HepG2 (cell line): Measurements from ENCODE around the gene COQ7. TPM values are rescaled to one million over a fixed set of nuclear protein-coding genes. Genes with fewer than 3 reads are reported as not detected.

Experiments used
- CHD4 ChIP-seq: fragments of 200-600 bp; sonication (generic); IDR thresholded peaks from 2 replicates; pipeline ENCODE4 v1.7.0; 2017; ENCODE audit warnings: mild to moderate bottlenecking, low read length, borderline replicate concordance
- ISX ChIP-seq: sonication (generic); formaldehyde crosslinking; conservative IDR thresholded peaks from 2 replicates; pipeline ENCODE4 v1.5.0; 2020; ENCODE audit warnings: missing genetic modification reagents
- JARID2 ChIP-seq: sonication (generic); formaldehyde crosslinking; IDR thresholded peaks from 2 replicates; pipeline ENCODE4 v1.8.1; 2023; ENCODE audit warnings: missing genetic modification reagents, inconsistent platforms; ENCODE audit not compliant: insufficient replicate concordance
- KIAA2018 ChIP-seq: sonication (generic); formaldehyde crosslinking; IDR thresholded peaks from 2 replicates; pipeline ENCODE4 v1.5.0; 2020; ENCODE audit warnings: mild to moderate bottlenecking, missing genetic modification reagents, borderline replicate concordance
- KLF9 ChIP-seq: IDR thresholded peaks from 2 replicates; pipeline ENCODE4 v1.6.1; 2016; ENCODE audit warnings: low read depth
- MTF1 ChIP-seq: sonication (generic); formaldehyde crosslinking; IDR thresholded peaks from 2 replicates; pipeline ENCODE4 v1.5.0; 2020; ENCODE audit warnings: missing genetic modification reagents
- RCOR2 ChIP-seq: IDR thresholded peaks from 2 replicates; pipeline ENCODE4 v1.6.1; 2016; ENCODE audit warnings: missing biosample characterization, missing genetic modification reagents
- SALL1 ChIP-seq: sonication (generic); formaldehyde crosslinking; IDR thresholded peaks from 2 replicates; pipeline ENCODE4 v1.8.0; 2022; ENCODE audit warnings: mild to moderate bottlenecking, missing genetic modification reagents
- SMAD9 ChIP-seq: sonication (generic); formaldehyde crosslinking; IDR thresholded peaks from 2 replicates; pipeline ENCODE4 v1.5.1; 2020; ENCODE audit warnings: mild to moderate bottlenecking, missing genetic modification reagents
- TBL1XR1 ChIP-seq: fragments of 150-350 bp; IDR thresholded peaks from 2 replicates; pipeline ENCODE4 v1.6.1; 2014; ENCODE audit warnings: borderline replicate concordance, low read length; ENCODE audit not compliant: partially characterized antibody
- WIZ ChIP-seq: sonication (generic); formaldehyde crosslinking; IDR thresholded peaks from 2 replicates; pipeline ENCODE4 v1.5.1; 2020; ENCODE audit warnings: mild to moderate bottlenecking, missing genetic modification reagents
- YEATS2 ChIP-seq: sonication (generic); formaldehyde crosslinking; IDR thresholded peaks from 2 replicates; pipeline ENCODE4 v1.4.0; 2020; ENCODE audit warnings: missing genetic modification reagents, borderline replicate concordance
- ZBTB1 ChIP-seq: sonication (generic); formaldehyde crosslinking; IDR thresholded peaks from 2 replicates; pipeline ENCODE4 v1.4.0; 2020; ENCODE audit warnings: missing genetic modification reagents, borderline replicate concordance
- ZBTB7A ChIP-seq: sonication (generic); formaldehyde crosslinking; IDR thresholded peaks from 2 replicates; pipeline ENCODE4 v1.8.0; 2022; ENCODE audit warnings: mild to moderate bottlenecking, missing genetic modification reagents
- ZFY ChIP-seq: sonication (generic); formaldehyde crosslinking; IDR thresholded peaks from 2 replicates; pipeline ENCODE4 v1.4.0; 2020; ENCODE audit warnings: missing genetic modification reagents
- ZNF20 ChIP-seq: sonication (generic); formaldehyde crosslinking; IDR thresholded peaks from 2 replicates; pipeline ENCODE4 v1.4.0; 2020; ENCODE audit warnings: mild to moderate bottlenecking, moderate library complexity, missing genetic modification reagents
- ZNF367 ChIP-seq: sonication (generic); formaldehyde crosslinking; IDR thresholded peaks from 2 replicates; pipeline ENCODE4 v1.4.0; 2020; ENCODE audit warnings: missing genetic modification reagents, borderline replicate concordance
- ZNF552 ChIP-seq: sonication (generic); formaldehyde crosslinking; IDR thresholded peaks from 2 replicates; pipeline ENCODE4 v1.9.0; 2022; ENCODE audit warnings: missing genetic modification reagents, mild to moderate bottlenecking, borderline replicate concordance
- ZNF704 ChIP-seq: sonication (generic); formaldehyde crosslinking; IDR thresholded peaks from 2 replicates; pipeline ENCODE4 v1.8.1; 2023; ENCODE audit warnings: mild to moderate bottlenecking, inconsistent platforms, moderate library complexity, missing genetic modification reagents, borderline replicate concordance
- ZNF790 ChIP-seq: sonication (generic); formaldehyde crosslinking; IDR thresholded peaks from 2 replicates; pipeline ENCODE4 v1.8.0; 2022; ENCODE audit warnings: missing genetic modification reagents, mild to moderate bottlenecking, borderline replicate concordance
- polyA plus RNA-seq, 8 experiments: library from polyadenylated mRNA; depleted of rRNA in 3 of 8; stranded (reverse) in 7 of 8; unstranded in 1 of 8; fragments of >200 nt; fragmentation: Illumina TruSeq in 4 of 8; extraction: Trizol in 4 of 8; gene quantifications; 2 replicates each; pipeline versions ENCODE4 v1.2.1 to v1.2.3, GENCODE V29; 2011 to 2016; ENCODE audit warnings: low read depth in 4 of 8, missing spikeins in 1 of 8, mixed read lengths in 1 of 8; ENCODE audit not compliant: insufficient read depth in 1 of 8
- total RNA-seq, 5 experiments: library from RNA; depleted of rRNA; stranded (reverse); fragments of >200 nt; fragmentation: Illumina TruSeq; extraction: Trizol; gene quantifications; 2 replicates each; pipeline ENCODE4 v1.2.3, GENCODE V29; 2016; ENCODE audit warnings: low read depth in 1 of 5

Gene COQ7
- total and polyA plus RNA-seq, 2 of the 13 experiments (the other 11 are each of a cell fraction or from before 2014, with no cell fraction given): 20.1 to 45.7 TPM

- TF ChIP-seq SALL1 (CRISPR knock-in tag) (peak; percentile 60), TBL1XR1 (no peak), KLF9 (no peak), ZFY (CRISPR knock-in tag) (no peak; the same call in 1 of the 2 replicates), YEATS2 (no peak), ZBTB7A (CRISPR knock-in tag) (no peak), ZNF790 (no peak), RCOR2 (peak; percentile 67), ISX (no peak), SMAD9 (CRISPR knock-in tag) (no peak), ZBTB1 (CRISPR knock-in tag) (no peak), CHD4 (no peak), WIZ (CRISPR knock-in tag) (no peak), MTF1 (CRISPR knock-in tag) (no peak), ZNF704 (CRISPR knock-in tag) (no peak), JARID2 (CRISPR knock-in tag) (no peak), ZNF20 (CRISPR knock-in tag) (no peak), KIAA2018 (CRISPR knock-in tag) (no peak), ZNF367 (no peak), ZNF552 (CRISPR knock-in tag) (no peak)
Observed at GRCh38 chr16:19093631-19094541, 26.5 kb downstream of the COQ7 start (continued).
